Prostate gland (tissue), 2 donors: Measurements from ENCODE around the gene LENG9. TPM values are rescaled to one million over a fixed set of nuclear protein-coding genes. Genes with fewer than 3 reads are reported as not detected.

Experiments used
- DNase-seq: peaks from one replicate; pipeline ENCODE4 v3.0.0-alpha.2; 2019; ENCODE audit warnings: low spot score
- H3K27ac ChIP-seq, 2 donors: fragments of 200-600 bp; sonication (generic); 2 replicates each; pipeline ENCODE4 v1.5.1; 2017 to 2019
- H3K27me3 ChIP-seq: fragments of 200-600 bp; sonication (generic); replicated peaks from 2 replicates; pipeline ENCODE4 v1.5.1; 2019; ENCODE audit not compliant: insufficient read depth
- H3K36me3 ChIP-seq, 2 donors: fragments of 200-600 bp; sonication (generic); 1 replicate in 1 of 2; 2 replicates in 1 of 2; pipeline versions ENCODE4 v1.5.1 to v1.8.1; 2017 to 2019
- H3K4me1 ChIP-seq: fragments of 200-600 bp; sonication (generic); replicated peaks from 2 replicates; pipeline ENCODE4 v1.5.1; 2019
- H3K4me3 ChIP-seq, 2 donors: fragments of 200-600 bp; sonication (generic); 2 replicates each; pipeline ENCODE4 v1.5.1; 2017 to 2019
- H3K9me3 ChIP-seq: fragments of 200-600 bp; sonication (generic); 2 replicates; pipeline ENCODE4 v1.5.1; 2017
- CTCF ChIP-seq, 4 experiments: fragments of 200-600 bp in 2 of 4; fragments of 450-650 bp in 2 of 4; sonication (generic) in 2 of 4; IDR thresholded peaks; 1 replicate in 3 of 4; 2 replicates in 1 of 4; pipeline ENCODE4 v1.5.1; 2016 to 2019; ENCODE audit warnings: antibody characterized with exemption in 4 of 4, mild to moderate bottlenecking in 2 of 4, moderate library complexity in 2 of 4
- POLR2A ChIP-seq: fragments of 450-650 bp; IDR thresholded peaks from one replicate; pipeline ENCODE4 v1.6.1; 2016; ENCODE audit warnings: antibody characterized with exemption, mild to moderate bottlenecking
- POLR2AphosphoS5 ChIP-seq: sonication (generic); formaldehyde crosslinking; IDR thresholded peaks from one replicate; pipeline ENCODE4 v1.6.1; 2017; ENCODE audit warnings: antibody characterized with exemption
- WGBS: methylation state at CpG from one replicate; pipeline ENCODE4 v1.1.5; 2018; 5-methylcytosine and 5-hydroxymethylcytosine counted together
- intact Hi-C: fragments of 100-400 bp; cut with DNase I; formaldehyde crosslinking; loops from one replicate; pipeline ENCODE4 v1.14.2; 2022
- total RNA-seq, 2 donors: library from RNA; depleted of rRNA; stranded (reverse); fragments of >200 nt; gene quantifications; one replicate each; pipeline ENCODE4 v1.1.0, GENCODE V29; 2016

Gene LENG9
- total RNA-seq, 2 donors from 2014 or later: 18.6 to 22.2 TPM

- H3K9me3 ChIP-seq: no peaks in the 10 kb centered on the region
- H3K36me3 ChIP-seq: no peaks in the 10 kb centered on the region
- intact Hi-C loops: no loop called here
- TF ChIP-seq POLR2A (no peak), CTCF (IDR thresholded peaks at IDR 0.05) (no peak), POLR2AphosphoS5 (no peak)
- no peak for DNase-seq
- H3K4me1 ChIP-seq: no peaks in the 10 kb centered on the region
- H3K4me3 ChIP-seq: no peak overlapping the region
- 83% methylated on average over 26 of the region's 26 CpGs for WGBS
- no peak overlapping the region for H3K27ac ChIP-seq
- peaks cover 38% of the 10 kb centered on the region for H3K27me3 ChIP-seq
Observed at GRCh38 chr19:54418930-54419800, 44.4 kb downstream of the LENG9 start.

GRCh38 chr19:54418030-54418929 is 45.3 kb downstream of the LENG9 start:
- WGBS: 17% methylated on average over 23 of the region's 25 CpGs
- no peak overlapping the region for H3K27ac ChIP-seq
- no peak for DNase-seq

GRCh38 chr19:54416695-54417491 is 46.7 kb downstream of the LENG9 start:
- no peak for DNase-seq

More at GRCh38 chr19:54418030-54418929, 45.3 kb downstream of the LENG9 start:
- no peaks in the 10 kb centered on the region for H3K36me3 ChIP-seq
- H3K27me3 ChIP-seq: peaks cover 38% of the 10 kb centered on the region
- no peak overlapping the region for H3K4me3 ChIP-seq
- H3K9me3 ChIP-seq: no peaks in the 10 kb centered on the region
- TF ChIP-seq CTCF (IDR thresholded peaks at IDR 0.05) (no peak), POLR2A (no peak), POLR2AphosphoS5 (no peak)
- no peaks in the 10 kb centered on the region for H3K4me1 ChIP-seq
- intact Hi-C loops: no loop called here

More at GRCh38 chr19:54416695-54417491, 46.7 kb downstream of the LENG9 start:
- WGBS: 46% methylated on average over 43 of the region's 44 CpGs
- Histone ChIP-seq H3K4me1 (no peaks in the 10 kb centered on the region), H3K27ac (no peak overlapping the region), H3K27me3 (peaks cover 38% of the 10 kb centered on the region), H3K9me3 (no peaks in the 10 kb centered on the region), H3K4me3 (no peak overlapping the region), H3K36me3 (no peaks in the 10 kb centered on the region)
- TF ChIP-seq CTCF (IDR thresholded peaks at IDR 0.05) (no peak), POLR2AphosphoS5 (no peak), POLR2A (no peak)
- intact Hi-C loops: no loop called here
